Ramos (cell line): ENCODE results near the gene QPCTL.

Source experiments
- in situ Hi-C: fragments of 300-500 bp; cut with MboI; formaldehyde crosslinking; loops from one replicate; pipeline ENCODE4 v1.14.3; 2022; ENCODE audit warnings: low sequenced_read_pairs; ENCODE audit not compliant: unreplicated experiment

The QPCTL gene

DNA sequence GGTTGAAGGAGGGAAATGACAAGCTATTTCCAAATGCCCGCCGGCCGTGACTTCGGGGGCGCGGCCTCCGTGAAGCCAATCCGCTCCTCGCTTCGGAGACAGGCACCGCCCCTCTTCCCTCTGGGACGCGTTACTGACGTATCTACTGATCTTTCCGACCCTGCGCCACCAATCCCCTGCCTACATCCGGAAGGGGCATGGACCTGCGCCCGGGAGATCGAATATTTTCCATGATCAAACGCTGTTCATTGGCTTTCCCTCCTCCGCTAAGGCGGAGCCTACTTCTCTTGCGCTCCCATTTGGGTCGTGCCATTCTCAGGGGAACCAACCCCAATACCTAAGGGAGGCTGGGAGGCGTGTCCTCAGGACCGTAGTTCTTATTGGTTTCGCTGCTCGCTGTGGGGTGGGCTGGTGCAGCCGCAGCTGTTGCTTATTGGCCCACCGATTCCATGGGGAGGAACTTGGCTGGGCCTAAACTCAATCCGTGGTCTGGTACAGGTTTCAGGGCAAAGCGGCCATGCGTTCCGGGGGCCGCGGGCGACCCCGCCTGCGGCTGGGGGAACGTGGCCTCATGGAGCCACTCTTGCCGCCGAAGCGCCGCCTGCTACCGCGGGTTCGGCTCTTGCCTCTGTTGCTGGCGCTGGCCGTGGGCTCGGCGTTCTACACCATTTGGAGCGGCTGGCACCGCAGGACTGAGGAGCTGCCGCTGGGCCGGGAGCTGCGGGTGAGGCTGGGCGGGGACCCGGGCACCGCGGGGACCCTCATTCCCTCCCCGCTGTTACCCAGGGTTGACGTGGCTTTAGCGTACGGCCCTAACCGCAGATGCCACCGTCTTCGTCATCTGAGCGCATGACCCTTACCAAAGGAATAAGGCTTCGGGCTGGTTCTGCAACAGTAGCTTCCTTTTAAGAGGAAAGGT is at the start of gene QPCTL:
Gene QPCTL, plus strand, starts transcription at position 480 of the 919 bp plus-strand sequence. Its CDS starts 38 bp downstream, at position 518.
- in situ Hi-C loops = no loop called here

DNA sequence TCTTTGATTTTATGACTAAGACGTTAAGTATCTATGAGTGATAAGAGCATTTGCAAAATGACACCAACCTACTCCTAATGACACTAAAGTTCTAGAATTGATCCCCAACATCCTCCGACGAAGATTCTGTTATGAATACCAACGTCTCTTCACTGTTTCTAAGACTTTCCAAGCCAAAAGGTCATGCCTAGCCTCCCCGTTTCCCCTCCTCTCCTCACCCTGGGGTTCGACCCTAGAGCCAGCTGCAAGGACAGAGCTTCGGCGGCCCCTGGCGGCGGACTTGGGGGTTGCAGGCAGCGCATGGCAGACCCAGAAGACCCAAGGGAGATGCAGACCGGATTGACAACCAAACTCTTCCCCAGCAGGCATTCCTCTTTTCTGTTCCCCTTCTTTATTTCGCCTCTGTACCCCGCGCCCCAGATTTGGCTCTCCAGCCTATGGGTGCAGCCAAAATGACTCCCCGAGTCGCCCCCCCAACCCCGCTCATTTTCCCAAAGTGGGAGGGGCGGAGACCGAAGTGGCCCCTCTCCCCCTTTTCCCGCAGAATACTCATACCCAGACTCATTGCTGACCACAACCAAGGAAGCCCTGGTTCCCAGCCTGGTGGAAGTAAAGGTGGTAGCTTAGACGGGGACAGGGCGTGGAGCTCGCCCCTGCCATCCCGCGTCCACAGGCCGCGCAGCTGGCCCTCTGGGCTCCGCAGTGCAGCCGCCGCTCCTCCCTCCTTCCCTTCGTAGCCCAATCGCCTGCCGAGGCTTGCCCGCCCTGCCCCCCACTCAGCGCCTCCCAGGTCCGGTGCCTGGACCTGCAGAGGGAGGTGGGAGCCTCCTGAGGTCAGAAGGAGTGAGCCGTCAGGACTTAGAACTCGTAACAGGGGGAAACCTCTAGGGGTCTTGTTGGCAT is 49.2 kb upstream of the QPCTL start:
- in situ Hi-C loops = no loop called here

DNA sequence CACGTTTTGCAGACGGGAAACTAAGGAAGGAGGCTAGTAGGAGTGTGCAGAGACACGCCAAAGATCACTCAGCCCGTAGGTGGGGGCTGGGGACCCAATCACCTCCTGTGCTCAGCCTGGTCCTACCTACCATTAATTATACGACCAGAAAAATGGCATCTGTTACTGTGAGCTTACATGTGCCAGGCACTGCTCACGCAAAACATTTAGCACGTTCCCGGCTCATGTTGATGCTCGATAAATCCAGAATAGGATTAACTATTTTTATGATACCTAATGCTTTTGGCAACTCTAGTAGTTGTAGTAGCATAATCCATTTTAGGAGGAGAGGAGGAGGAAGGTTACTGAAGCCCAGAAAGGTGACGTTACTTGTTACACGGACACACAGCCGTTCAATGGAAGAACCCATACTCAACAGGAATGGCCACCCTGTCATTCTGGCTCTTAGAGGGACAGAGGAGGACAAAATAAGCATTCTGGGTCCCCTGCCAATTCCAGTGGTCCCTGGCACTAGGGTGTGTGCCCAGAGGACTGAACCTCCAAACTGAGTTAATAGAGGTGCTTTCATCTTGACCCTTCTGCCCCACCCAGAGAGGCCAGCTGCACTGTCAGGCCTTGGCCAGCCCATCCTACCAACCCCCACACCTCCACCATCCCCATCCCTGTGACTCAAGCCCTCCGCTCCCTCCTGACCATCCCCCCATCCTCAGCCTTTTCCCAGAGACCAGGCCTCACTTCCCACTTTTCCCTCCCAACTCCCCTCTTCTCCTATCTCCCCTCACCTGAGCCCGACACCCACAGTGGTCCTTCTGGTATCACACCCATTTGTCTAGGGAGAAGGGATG is 48.3 kb upstream of the QPCTL start:
- in situ Hi-C loops = no loop called here

DNA sequence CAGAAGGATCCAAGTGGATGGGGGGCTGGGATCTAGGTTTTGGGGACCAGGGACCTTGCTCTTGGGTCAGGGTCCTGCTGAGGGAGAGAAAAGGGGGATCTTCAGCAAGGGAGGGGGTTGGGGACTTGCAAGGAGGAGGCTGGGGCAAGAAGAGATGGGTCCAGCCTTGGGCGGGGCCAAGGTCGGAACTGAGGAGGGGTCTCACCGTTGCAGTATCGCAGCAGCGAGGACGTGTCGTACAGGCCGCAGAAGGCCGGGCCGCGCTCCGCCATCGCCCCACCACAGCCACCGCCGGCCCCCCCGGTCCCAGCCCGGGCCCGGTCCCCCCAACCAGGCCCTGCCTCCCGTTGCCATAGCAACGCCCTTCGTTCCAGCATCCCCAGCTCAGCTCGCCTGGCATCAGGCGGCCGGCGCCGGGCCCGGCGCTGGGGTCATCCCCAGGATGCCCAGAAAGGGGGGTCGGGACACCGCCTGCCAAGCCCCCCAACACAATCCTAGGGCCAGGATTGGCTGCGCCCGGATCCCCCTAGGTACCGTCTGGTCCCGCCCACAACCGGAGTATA is 47.3 kb upstream of the QPCTL start:
- in situ Hi-C loops = no loop called here

DNA sequence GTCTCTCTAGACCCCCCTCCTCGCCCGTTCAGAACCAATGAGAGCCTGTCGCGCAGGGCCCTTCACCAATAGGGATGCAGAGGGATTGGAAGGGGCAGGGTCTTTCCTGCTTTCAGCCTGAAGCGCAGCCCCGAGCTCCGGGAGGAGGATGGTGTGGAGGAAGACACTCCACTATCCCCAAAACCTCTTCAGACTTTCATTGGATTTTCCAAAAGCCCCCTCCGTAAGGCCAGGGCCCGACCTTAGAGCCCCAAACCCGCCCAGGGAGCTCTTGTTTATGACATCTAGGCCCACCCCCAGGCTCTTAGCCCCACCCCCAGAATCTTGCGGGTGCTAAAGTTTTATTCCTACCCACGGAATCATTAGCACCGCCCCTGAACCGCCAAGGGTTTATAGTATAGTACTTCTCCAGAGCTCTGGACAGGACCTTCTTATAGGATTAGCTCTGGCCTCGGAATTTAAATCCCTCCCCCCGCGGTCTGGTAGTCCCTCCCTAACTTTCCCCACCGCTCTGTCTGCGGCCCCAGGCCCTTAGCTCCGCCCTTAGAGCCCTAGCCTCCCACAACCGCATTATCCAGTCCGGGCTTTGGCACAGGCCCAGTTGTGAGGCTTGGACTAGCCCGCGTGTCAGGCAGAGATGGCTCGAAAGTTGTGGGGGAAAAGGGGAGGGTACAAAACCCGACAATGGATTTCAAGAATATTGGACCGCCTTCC is 46.7 kb upstream of the QPCTL start:
- in situ Hi-C loops = no loop called here

DNA sequence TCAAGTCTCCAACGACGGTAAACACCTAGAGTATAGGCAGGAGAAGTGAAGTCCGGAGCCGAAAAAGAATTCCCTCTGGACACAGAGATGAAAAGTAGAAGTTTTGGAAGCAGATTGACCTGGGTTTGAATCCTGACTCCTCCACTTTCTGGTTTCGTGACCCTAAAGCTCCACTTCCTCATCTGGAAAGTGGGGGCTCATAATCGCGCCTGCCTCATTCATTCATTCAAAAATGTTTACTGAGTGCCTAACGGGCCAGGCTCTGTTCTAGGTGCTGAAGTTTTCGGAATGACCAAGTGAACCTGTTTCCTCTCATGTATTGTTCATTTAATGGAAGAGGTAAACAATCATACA is 46.1 kb upstream of the QPCTL start:
- in situ Hi-C loops = no loop called here

DNA sequence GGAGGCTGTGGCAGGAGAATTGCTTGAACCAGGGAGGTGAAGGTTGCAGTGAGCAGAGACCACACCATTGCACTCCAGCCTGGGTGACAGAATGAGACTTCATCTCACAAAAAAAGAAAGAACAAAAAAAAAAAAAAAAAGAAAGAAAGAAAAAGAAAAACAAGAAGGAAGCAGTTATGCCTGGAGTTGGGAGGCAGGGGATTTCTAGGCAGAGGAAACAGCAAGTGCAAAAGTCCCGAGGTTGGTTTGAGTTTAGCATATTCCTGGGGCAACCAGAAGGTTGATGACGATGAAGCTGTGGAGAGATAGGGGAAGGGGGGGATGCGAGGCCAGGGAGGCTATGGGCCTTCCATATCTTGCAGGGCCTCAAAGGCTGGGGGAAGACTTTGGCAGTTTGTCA is 41.7 kb upstream of the QPCTL start:
- in situ Hi-C loops = no loop called here

DNA sequence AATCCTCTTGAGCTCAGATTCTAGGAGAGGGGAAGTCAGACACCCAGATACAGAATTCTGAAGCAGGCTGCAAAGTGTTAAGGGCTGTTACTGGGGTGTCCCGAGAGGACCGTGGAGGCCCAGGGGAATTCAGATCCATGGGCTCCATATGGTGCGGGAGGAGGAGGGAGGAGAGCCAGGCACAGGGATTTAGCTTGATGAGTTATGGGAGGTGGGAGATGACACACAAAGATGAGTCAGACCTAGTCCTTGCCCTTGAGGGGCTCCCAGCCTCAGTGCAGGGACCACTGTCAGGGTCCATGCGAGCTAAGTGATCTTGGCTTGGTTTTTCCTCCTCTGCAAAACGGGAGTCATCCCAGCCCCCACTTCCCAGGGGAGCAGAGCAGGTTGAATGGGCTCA is 38.8 kb upstream of the QPCTL start:
- in situ Hi-C loops = no loop called here

DNA sequence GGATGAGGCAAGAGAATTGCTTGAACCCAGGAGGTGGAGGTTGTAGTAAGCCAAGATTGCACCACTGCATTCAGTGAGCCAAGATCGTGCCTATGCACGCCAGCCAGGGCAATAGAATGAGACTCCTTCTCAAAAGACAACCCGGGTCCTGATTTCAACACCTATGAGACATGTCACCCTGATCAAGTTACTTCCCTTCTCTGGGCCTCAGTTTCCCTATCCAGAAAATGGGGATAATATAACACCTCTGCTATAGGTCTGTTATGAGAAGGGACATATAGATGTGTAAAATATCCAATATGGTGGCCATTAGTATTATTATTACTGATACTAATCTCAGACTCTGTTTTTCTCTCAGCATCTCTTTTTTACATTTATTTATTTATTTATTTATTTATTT is 37.4 kb upstream of the QPCTL start:
- in situ Hi-C loops = no loop called here

DNA sequence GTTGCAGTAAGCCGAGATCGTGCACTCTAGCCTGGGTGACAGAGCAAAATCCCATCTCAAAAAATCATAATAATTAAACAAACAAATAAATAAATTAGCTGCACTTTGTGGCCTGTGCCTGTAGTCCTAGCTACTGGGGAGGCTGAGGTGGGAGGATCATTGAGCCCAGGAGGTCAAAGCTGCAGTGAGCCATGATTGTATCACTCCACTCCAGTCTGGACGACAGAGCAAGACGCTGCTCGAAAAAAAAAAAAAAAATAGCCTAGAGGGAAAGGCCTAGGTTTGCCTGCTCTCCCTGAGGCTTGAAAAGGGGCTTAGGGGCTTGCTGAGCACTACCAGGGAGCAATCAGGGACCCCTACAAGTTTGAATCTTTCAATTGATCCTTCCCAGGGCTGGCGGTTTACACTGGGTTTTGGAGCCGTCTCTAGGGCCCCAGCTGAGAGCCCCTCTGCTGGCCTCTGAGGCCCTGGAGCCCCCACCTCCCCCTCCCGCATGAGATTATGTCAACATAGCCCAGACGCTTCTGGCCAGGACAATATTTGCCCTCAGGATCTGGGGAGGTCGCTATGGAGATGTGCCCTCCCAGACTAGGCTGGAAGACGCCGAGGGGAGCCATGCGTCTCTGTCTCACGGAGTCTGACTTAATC is 34.8 kb upstream of the QPCTL start:
- in situ Hi-C loops = no loop called here

DNA sequence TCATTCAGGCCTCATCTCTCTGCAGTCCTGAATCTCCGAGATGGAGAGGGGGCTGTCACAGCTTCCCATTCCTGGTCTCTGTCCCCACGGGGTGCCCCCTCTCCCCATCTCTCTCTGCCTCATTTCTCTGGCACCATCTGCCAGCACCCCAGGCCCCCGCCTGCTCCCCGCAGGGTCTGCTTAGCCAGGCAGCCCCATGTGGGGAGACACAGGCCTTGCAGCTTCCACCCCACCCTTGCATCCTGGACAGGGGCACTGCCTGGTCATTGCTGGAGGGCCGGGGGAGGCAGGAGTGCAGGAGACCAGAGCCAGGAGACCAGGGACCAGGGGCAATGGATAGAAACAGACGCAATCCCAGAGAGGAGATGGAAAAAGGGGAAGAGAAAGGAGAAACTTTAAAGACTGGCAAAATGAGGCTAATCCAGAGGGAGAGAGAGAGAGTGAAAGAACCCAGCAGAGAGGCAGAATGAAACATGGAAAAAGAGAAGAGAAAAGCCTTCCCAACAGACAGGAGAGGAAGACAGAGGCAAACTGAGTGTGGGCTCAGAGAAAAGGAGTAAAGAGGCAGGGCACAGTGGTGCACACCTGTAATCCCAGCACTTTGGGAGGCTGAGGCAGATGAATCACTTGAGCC is 33.3 kb upstream of the QPCTL start:
- in situ Hi-C loops = no loop called here

DNA sequence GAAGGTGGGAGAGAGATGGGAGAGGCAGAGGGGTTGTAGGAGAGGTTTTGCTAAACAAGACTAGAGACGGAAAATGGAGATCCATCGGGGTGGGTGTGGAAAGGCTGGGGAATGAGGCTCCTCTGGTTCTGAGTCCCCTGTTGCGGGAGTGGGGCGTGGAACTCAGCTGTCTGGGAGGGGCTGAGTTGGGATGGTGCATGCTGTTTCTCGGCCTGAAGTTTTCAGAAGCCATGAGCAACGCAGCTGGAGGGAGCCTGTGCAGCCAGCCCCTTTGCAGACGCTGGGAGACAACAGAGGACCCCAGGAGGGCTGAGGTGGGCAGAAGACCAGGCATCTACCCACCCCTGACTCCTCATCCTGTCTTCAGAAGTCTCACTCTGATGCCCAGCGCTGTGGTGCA is 31.8 kb upstream of the QPCTL start:
- in situ Hi-C loops = no loop called here

DNA sequence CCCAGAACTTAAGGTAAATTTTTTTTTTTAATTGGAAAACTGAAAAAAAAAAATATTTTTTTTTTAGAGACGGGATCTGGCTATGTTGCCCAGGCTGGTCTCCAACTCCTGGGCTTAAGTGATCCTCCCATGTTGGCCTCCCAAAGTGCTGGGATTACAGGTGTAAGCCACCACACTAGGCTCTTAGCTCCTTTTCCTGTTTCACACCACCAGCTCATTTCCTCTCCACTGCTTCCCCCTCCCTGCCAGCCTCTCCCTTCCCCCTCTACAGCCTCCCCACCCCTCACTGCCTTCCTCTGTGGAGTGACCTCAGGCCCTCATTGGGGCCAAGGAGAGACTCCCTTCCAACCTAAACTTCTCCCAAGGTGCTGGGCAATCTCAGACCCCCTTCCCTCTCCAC is 28.7 kb upstream of the QPCTL start:
- in situ Hi-C loops = no loop called here

DNA sequence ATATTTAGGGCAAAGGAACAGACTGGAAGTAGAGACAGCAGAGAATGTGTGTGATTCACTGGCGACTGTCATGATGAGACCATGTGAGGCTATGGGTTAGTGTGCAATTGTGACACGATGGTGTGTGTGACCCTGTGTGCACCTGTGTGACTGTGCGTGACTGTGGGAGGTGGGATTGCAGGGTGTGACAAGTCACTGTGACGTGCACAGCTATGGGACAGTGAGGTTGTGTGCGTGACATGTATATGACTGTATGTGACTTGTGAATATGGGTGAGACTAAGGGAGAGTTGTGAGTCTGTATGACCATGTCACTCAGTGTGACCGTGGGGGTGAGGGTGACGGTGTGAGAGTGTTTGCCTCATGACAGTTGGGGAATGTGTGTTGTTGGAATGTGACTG is 27.9 kb upstream of the QPCTL start:
- in situ Hi-C loops = no loop called here

DNA sequence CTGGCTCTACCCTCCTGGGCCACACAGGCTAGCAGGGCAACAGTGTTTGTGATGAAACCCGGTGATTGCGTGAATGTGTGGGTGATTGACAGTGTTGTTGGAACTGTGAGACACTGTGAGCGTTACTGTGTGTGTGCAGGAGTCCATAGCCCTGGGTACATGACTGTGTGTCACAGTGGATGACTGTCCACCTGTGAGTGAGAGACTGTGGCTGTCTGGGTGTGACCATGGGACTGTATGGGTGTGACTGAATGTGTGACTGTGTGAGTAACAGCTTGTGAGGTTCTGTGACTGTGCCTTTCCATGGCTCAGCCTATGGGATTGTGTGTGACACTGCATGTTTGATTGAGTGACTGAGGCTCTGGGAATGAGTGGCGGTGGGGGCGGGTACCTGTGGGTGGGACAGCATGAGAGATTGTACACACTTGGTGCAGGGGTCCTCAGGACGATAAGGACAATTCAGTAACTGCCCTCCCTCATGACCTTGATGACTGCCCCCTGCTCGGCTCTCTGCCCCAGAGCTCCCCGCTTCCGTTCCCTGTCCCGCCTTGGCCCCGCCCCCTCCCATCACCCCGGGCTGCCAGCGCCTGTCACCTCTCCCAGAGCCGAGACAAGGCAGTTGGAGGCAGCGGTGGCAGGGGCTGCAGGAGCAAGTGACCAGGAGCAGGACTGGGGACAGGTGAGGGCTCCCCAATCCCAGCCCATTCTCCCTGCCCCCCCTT is 24.7 kb upstream of the QPCTL start, which contains the start of gene GIPR:
Gene GIPR, plus strand, starts transcription at position 602 of the 722 bp plus-strand sequence. CDS start 1,300 bp downstream, outside the sequence.
- in situ Hi-C loops = no loop called here

DNA sequence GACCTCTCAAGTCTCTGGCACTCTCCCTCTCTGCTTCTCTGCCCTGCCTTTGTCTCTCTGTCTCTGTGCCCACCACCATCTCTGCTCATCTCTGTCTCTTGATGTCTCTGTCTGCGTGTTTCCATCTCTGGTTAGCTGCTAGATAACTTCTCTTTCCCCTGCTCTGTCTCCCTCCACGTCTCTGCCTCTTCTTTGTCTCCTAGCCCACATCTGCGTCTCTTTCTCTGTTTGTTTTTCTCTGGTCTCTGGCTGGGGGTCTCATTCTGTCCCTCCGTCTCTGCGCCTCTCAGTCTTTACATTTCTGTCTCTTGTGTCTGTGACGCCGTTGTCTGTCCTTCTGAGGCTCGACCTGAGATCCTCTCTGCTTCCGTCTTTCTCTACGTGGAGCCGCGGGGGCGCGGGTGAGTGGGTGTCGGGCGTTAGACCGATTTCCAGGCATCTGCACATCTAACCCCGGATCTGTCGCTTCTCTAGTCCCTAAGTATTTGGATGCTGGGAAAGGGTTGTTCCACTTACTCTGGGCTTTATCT is 24.1 kb upstream of the QPCTL start:
- in situ Hi-C loops = no loop called here

DNA sequence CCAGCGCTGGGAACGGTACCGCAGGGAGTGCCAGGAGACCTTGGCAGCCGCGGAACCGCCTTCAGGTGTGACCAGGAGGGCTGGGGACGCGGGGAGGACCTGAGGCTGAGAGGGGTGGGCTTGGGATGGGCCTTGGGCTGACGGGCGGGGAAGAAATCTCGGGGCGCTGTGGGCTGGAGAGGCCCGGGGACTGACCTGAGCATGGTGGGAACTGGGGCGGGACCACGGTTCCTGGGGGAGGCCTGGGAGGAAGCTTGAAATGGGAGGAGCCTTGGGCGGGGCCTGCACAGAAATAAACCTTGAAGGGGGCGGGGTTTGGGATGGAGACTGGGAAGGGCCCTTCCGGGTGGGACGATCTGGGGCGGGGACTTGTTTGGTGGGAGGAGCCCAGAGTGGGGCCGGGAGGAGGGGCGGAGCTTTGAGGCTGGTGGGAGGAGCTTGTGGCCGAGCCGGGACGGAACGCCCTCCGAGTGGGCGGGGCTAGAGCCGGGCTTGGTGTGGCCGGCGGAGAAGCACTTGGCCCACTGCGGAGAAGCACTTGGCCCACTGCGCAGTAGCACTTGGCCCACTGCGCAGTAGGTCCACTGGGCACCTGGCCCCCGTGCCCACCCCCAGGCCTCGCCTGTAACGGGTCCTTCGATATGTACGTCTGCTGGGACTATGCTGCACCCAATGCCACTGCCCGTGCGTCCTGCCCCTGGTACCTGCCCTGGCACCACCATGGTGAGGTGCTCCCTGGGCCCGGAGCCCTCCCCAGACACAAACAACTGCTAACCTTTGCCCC is 21.6 kb upstream of the QPCTL start:
- in situ Hi-C loops = no loop called here
